ENCODE measurements around the gene SSBP3.

SSBP3 gene

GRCh38 chr1:54263601-54264226 lies 142.5 kb downstream of the SSBP3 start:
- no peak for DNase-seq

- no peak for DNase-seq
These were observed 143.9 kb downstream of the SSBP3 start for GRCh38 chr1:54262244-54262643.

- no peak for DNase-seq
These were observed 145.4 kb downstream of the SSBP3 start for GRCh38 chr1:54260810-54261209.

GRCh38 chr1:54259546-54260140 lies 146.6 kb downstream of the SSBP3 start:
- DNase-seq = no peak

GRCh38 chr1:54257876-54258275 lies 148.3 kb downstream of the SSBP3 start:
- DNase-seq = no peak

GRCh38 chr1:54257346-54257620 lies 148.9 kb downstream of the SSBP3 start:
- DNase-seq = no peak

GRCh38 chr1:54256522-54257345 lies 149.5 kb downstream of the SSBP3 start:
- no peak for DNase-seq

GRCh38 chr1:54255026-54255702 lies 151.0 kb downstream of the SSBP3 start:
- DNase-seq = no peak

GRCh38 chr1:54254055-54254454 lies 152.1 kb downstream of the SSBP3 start:
- no peak for DNase-seq

GRCh38 chr1:54253480-54253879 lies 152.7 kb downstream of the SSBP3 start:
- DNase-seq = no peak

- no peak for DNase-seq
These were observed 153.7 kb downstream of the SSBP3 start for GRCh38 chr1:54252371-54252936.

GRCh38 chr1:54250670-54251069 lies 155.5 kb downstream of the SSBP3 start:
- DNase-seq = no peak

GRCh38 chr1:54249819-54250435 lies 156.3 kb downstream of the SSBP3 start:
- no peak for DNase-seq

GRCh38 chr1:54248966-54249365 lies 157.2 kb downstream of the SSBP3 start:
- DNase-seq = no peak

GRCh38 chr1:54247863-54248515 lies 158.2 kb downstream of the SSBP3 start:
- DNase-seq = no peak

- no peak for DNase-seq
These were observed 160.0 kb downstream of the SSBP3 start for GRCh38 chr1:54246116-54246721.

GRCh38 chr1:54245501-54245900 lies 160.7 kb downstream of the SSBP3 start:
- no peak for DNase-seq

- DNase-seq = no peak
These were observed 161.5 kb downstream of the SSBP3 start for GRCh38 chr1:54244655-54245054.

GRCh38 chr1:54243022-54243421 lies 163.2 kb downstream of the SSBP3 start:
- no peak for DNase-seq

GRCh38 chr1:54241364-54241763 lies 164.8 kb downstream of the SSBP3 start:
- no peak for DNase-seq

GRCh38 chr1:54240741-54241335 lies 165.4 kb downstream of the SSBP3 start:
- DNase-seq = no peak

- DNase-seq = no peak
These were observed 166.6 kb downstream of the SSBP3 start for GRCh38 chr1:54239631-54240031.
